Activated effector memory CD4-positive, alpha-beta T cell treated with Interleukin-2 at 50 U/mL for 16 hours (primary cell): ENCODE measurements around the gene CD300E.
"Not testable (repeated sequence)": the region's sequence is repeated elsewhere in the genome, so short reads cannot be mapped to it uniquely, and the experiment has no call there.

Experiments
- DNase-seq: peaks from one replicate; pipeline ENCODE4 v3.0.0-alpha.2; 2020

Gene CD300E

GRCh38 chr17:74632617-74633016, 9.1 kb upstream of the CD300E start:
- DNase-seq: no peak

- no peak for DNase-seq
Observed at GRCh38 chr17:74631468-74632450, 8.2 kb upstream of the CD300E start.

DNA sequence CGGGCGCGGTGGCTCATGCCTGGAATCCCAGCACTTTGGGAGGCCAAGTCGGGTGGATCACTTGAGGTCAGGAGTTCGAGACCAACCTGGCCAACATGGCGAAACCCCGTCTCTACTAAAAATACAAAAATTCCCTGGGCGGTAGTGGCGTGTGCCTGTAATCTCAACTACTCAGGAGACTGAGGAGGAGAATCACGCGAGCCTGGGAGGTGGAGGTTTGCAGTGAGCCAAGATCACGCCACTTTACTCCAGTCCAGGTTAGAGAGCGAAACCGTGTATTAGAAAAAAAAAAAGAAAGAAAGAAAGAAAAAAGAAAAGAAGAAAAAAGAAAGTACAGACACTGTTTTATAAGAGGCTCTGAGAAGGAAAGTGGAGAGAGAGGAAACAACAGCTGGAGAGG, 6.7 kb upstream of the CD300E start:
- not testable (repeated sequence) for DNase-seq

GRCh38 chr17:74625661-74626060, 2.1 kb upstream of the CD300E start:
- no peak for DNase-seq

- no peak for DNase-seq
Observed at GRCh38 chr17:74624131-74624530, 593 bp upstream of the CD300E start.

DNA sequence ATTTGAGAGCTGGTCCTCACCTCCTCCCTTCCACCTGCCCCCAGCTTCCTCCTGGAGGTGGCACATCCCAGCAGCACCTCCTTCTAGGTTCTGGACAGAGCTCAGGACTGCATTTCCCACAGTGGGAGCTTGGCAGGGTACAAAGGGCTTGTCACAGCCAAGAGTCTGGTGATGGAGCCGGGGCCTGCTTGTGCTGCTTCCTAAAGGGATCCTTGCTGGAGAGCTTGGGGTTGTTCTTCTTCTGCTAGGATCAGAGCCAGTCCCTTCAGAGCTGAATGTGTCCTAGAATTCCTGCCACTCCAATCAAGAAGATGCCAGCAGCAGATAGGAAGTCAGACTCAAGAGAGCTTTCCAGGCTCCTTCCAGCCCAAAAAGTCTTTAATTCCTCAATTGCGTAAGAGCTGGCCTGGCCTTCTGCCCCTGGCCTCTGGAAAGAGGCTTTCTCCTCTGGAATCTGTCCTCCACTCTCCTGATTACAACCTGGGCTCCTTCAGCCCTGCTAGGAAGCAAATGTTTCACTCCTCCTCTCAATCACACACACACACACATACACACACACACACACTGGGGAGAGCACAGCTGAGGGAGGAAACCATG, 4.4 kb downstream of the CD300E start:
- no peak for DNase-seq

GRCh38 chr17:74618451-74618850, 5.1 kb downstream of the CD300E start:
- DNase-seq: no peak

- DNase-seq: no peak
Observed at GRCh38 chr17:74616696-74617095, 6.8 kb downstream of the CD300E start.

DNA sequence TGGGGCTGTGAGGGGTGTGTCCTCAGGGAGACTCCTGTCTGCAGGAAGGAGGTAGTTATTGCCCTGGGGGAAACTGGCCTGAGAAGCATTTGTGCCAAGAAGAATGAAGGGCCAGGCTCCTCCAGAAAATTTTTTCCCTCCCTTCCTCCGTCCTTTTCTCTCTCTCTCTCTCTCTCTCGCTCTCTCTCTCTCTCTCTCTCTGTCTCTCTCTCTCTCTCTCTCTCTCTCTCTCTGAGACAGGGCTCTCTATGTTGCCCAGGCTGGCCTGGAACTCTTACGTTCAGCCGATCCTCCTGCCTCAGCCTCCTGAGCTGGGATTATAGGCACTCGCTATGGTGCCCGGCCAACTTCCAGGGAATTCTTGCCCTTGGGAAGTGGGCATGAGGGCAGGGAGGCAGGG, 11.5 kb downstream of the CD300E start:
- DNase-seq: no peak

- DNase-seq: no peak
Observed at GRCh38 chr17:74610108-74610507, 13.4 kb downstream of the CD300E start.

DNA sequence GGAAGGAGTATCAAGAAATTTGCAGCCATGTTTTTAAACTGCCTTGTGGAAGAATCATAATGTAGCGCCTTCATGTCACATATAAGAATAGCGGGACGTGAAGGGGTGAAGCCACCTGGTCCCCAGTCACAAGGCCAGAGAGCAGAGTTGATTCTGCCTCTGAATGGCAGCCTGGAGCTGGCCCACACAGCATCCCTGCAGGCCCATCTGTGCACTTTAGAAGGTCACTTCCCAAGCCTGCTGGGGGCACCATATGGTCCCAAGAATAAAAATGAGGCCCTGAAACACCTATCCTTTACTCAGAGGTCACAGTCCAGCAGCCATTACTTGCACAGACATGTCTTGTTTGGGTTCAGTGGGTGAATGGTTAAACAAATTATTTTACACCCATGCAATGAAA, 15.0 kb downstream of the CD300E start:
- no peak for DNase-seq

DNA sequence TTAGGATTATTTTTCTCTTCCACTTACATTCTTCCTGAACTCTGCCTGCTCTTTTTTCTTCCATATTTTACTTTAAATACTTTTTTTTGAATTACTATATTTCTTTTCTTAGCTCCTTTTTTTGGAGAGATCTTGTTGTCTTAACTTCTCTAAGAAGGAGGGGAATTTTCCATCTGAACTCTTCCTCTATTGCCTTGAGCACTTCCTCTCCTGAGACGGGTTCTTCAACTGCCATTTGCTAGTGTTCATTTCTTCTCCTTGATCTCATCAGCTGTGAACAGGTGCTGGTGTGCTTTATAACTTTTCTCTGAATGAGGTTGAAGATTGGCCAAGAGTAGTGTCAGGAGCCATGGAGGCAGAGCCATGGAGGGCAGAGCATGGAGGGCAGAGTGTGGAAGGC, 16.3 kb downstream of the CD300E start:
- DNase-seq: no peak

GRCh38 chr17:74606050-74606449, 17.5 kb downstream of the CD300E start:
- DNase-seq: no peak

- DNase-seq: no peak
Observed at GRCh38 chr17:74605361-74605760, 18.2 kb downstream of the CD300E start.

- no peak for DNase-seq
Observed at GRCh38 chr17:74604761-74605160, 18.8 kb downstream of the CD300E start.

DNA sequence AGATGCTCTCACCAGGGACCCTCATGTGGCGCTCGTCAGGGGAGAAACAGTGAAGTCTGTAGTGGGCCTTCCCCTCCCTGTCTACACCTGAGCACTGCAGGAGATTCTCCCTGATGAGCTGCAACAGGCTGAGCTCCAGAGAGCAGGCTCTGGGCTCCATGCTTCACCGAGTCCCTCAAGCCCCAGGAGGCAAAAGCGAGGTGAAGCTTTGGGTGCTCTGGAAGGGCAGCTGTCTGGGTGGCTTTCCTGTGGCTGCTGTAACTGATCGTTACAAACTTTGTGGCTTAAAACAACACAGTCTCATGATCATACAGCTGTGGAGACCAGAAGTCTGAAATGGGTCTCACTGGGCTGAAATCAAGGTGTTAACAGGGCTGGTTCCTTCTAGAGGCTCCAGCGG, 19.3 kb downstream of the CD300E start:
- no peak for DNase-seq

GRCh38 chr17:74603746-74604145, 19.8 kb downstream of the CD300E start:
- no peak for DNase-seq

- no peak for DNase-seq
Observed at GRCh38 chr17:74603037-74603635, 20.4 kb downstream of the CD300E start.

DNA sequence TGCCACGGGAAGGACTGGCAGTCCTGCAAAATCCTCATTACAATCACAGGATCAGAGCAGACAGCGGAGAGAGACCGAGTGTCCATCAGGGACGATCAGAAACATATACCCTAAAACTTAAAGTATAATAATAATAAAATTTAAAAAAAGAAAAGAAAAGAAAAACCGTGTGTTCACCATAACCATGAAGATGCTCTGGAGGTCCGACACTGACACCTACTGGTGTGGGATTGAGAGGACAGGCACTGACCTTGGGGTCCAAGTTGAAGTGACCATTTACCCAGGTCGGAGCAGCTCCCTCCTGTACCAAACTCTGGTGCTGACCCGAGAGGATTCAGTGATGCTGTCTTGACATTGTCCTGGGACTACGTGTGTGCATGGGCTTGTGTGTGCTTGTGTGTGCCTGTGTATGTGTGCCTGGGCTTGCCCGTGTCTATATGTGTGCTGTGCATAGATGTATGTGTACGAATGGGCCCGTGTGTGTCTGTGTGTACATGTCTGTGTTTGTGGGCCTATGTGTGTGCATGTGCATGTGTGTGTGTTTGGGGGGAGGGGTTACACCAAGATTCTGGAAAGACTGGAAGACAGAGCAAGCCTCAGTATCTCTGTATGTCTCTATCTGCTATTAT, 21.5 kb downstream of the CD300E start:
- no peak for DNase-seq

GRCh38 chr17:74599448-74599939, 24.0 kb downstream of the CD300E start:
- no peak for DNase-seq

DNA sequence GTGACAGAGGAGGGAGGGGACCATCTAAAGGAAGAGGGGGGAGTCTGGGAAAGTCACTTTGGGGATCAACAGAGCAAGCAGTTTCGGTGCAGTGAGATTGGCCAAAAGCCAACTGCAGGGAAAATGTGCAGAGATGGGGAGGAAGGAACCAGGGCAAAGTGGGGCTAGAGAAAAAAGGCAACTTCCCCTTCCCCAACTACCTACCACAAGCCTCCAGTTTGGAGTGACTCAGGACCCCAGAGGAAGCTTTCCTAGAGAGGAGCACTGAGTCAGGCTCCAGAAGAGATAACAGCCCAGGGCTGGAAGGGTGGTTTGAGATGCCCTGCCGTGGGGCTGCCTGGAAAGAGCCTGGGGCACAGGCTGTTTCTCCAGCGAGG, 24.5 kb downstream of the CD300E start:
- DNase-seq: no peak

GRCh38 chr17:74598346-74599022, 25.1 kb downstream of the CD300E start:
- DNase-seq: no peak
